ENCODE results near the gene G6PC1.

DNA sequence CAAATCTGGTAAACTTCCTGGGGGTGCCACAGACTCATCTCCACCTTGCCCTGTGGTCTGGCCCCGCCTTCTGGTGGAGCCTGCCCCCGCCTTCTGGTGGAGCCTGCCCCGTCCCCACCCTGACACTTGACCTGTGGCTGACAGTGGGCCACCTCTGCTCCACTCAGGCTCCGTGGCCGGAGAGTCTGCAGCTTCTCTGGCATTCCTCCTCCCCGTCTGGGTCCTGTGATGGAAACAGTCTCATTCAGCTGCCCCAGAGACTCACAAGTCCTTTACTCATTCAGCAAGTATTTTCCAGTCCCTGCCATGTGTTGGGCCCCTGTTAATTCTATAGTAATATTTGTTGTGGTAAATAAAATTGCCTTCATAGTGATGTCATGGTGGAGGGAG is 21.0 kb upstream of the G6PC1 start:
- TF ChIP-seq CTCF (IDR thresholded peaks at IDR 0.05), result no peak
- TF ChIP-seq POLR2A (IDR thresholded peaks at IDR 0.05), result no peak
- no peak for TF ChIP-seq POLR2AphosphoS5 (IDR thresholded peaks at IDR 0.05; ENCODE audit: insufficient read depth in 1 of 2, low read depth in 1 of 2)
